Dendritic cell treated with granulocyte-macrophage colony-stimulating factor and Interleukin-4, amounts not matched to agents 40 ng/mL and 50 ng/mL, for 4 days (primary cell): ENCODE results near the gene CTNND2.

Source experiments
- H3K27ac Mint-ChIP-seq: one replicate; pipeline ENCODE4 v1.8.0; 2022; ENCODE audit warnings: mild to moderate bottlenecking, mixed read lengths
- H3K27me3 Mint-ChIP-seq: one replicate; pipeline ENCODE4 v1.8.0; 2022; ENCODE audit warnings: mild to moderate bottlenecking, mixed read lengths
- H3K36me3 Mint-ChIP-seq: one replicate; pipeline ENCODE4 v1.8.0; 2022; ENCODE audit warnings: low read depth, mixed read lengths
- H3K4me1 Mint-ChIP-seq: one replicate; pipeline ENCODE4 v1.8.0; 2022; ENCODE audit warnings: low read depth, mixed read lengths
- H3K4me3 Mint-ChIP-seq: one replicate; pipeline ENCODE4 v1.8.0; 2022; ENCODE audit warnings: mild to moderate bottlenecking, moderate library complexity, mixed read lengths
- H3K9me3 Mint-ChIP-seq: one replicate; pipeline ENCODE4 v1.8.0; 2022; ENCODE audit warnings: mixed read lengths
- intact Hi-C: fragments of 100-400 bp; cut with micrococcal nuclease; formaldehyde crosslinking; loops from one replicate; pipeline ENCODE4 v1.15.0; 2022

Gene CTNND2

GRCh38 chr5:11153670-11154382, 750.4 kb downstream of the CTNND2 start:
- no peaks in the 10 kb centered on the region for H3K9me3 Mint-ChIP-seq
- no peak overlapping the region for H3K27ac Mint-ChIP-seq
- intact Hi-C loops, result no loop called here
- no peaks in the 10 kb centered on the region for H3K36me3 Mint-ChIP-seq
- no peaks in the 10 kb centered on the region for H3K27me3 Mint-ChIP-seq
- H3K4me1 Mint-ChIP-seq, result no peaks in the 10 kb centered on the region
- no peak overlapping the region for H3K4me3 Mint-ChIP-seq

GRCh38 chr5:11152368-11152767, 751.9 kb downstream of the CTNND2 start:
- H3K9me3 Mint-ChIP-seq, result no peaks in the 10 kb centered on the region
- no peaks in the 10 kb centered on the region for H3K36me3 Mint-ChIP-seq
- no peaks in the 10 kb centered on the region for H3K27me3 Mint-ChIP-seq
- intact Hi-C loops, result no loop called here
- H3K4me1 Mint-ChIP-seq, result no peaks in the 10 kb centered on the region
- H3K27ac Mint-ChIP-seq, result no peak overlapping the region
- H3K4me3 Mint-ChIP-seq, result no peak overlapping the region

DNA sequence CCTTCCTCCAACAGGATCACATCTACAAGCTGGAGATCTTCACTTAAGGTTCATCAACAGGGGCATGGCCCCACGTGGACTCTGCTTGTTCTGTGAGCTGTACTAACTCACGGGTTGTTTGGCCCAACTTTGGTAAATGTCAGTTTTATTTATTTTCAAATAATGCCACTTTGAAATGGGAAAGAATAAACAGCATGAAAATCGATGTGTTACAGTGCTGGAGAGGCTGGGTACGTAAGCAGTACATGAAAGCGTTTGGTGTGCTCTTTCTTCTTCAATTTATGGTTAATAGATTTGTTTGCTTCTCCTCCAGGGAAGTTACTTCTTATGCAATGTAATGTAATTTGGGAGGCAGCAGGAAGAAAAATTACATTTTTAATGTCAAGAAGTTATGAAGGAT, 753.3 kb downstream of the CTNND2 start:
- no peaks in the 10 kb centered on the region for H3K27me3 Mint-ChIP-seq
- no peaks in the 10 kb centered on the region for H3K9me3 Mint-ChIP-seq
- H3K4me3 Mint-ChIP-seq, result no peak overlapping the region
- H3K27ac Mint-ChIP-seq, result no peak overlapping the region
- intact Hi-C loops, result no loop called here
- no peaks in the 10 kb centered on the region for H3K36me3 Mint-ChIP-seq
- H3K4me1 Mint-ChIP-seq, result no peaks in the 10 kb centered on the region

DNA sequence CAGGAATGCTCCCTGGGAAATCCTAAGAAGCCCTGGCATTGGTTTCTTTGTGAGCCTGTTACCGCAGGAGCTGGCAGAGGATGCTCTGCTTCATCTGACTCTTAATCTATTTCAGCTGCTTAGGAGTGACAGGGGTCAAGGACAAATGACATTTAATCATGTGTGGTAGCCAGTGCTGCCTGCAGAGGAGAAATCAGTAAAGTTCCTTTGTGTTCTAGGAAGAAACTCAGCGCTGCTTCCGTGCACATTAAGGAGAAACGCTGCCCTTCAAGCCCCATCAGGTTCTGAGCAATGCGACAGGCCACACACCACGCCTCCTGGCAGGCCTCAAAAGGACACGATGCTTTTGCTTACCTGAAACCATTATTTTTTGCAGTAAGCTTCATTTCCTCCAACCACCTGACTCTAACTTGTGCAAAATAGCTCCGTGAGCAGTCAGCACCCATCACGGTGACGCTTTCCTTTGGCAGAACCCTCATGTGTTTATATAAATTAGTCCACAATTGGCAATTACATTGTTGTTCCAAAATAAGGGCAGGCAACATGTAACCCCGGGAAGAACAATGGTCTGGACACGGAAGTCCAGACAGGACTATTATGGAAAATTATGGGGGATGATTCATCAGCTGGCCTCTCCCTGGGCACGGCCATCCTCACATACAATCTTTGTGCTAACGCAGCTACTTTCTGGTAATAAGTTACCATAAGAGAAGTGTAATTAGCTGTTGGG, 755.3 kb downstream of the CTNND2 start:
- H3K9me3 Mint-ChIP-seq, result no peaks in the 10 kb centered on the region
- intact Hi-C loops, result no loop called here
- H3K4me1 Mint-ChIP-seq, result no peaks in the 10 kb centered on the region
- H3K27ac Mint-ChIP-seq, result no peak overlapping the region
- H3K27me3 Mint-ChIP-seq, result no peaks in the 10 kb centered on the region
- H3K36me3 Mint-ChIP-seq, result no peaks in the 10 kb centered on the region
- H3K4me3 Mint-ChIP-seq, result no peak overlapping the region

GRCh38 chr5:11146171-11146570, 758.1 kb downstream of the CTNND2 start:
- Mint-ChIP-seq H3K36me3 (no peaks in the 10 kb centered on the region), H3K27me3 (no peaks in the 10 kb centered on the region), H3K4me1 (no peaks in the 10 kb centered on the region), H3K9me3 (no peaks in the 10 kb centered on the region), H3K4me3 (no peak overlapping the region), H3K27ac (no peak overlapping the region)
- intact Hi-C loops, result no loop called here

- no peaks in the 10 kb centered on the region for H3K27me3 Mint-ChIP-seq
- no peak overlapping the region for H3K27ac Mint-ChIP-seq
- no peaks in the 10 kb centered on the region for H3K4me1 Mint-ChIP-seq
- H3K4me3 Mint-ChIP-seq, result no peak overlapping the region
- no peaks in the 10 kb centered on the region for H3K36me3 Mint-ChIP-seq
- intact Hi-C loops, result no loop called here
- no peaks in the 10 kb centered on the region for H3K9me3 Mint-ChIP-seq
These were observed 760.6 kb downstream of the CTNND2 start for GRCh38 chr5:11143456-11144267.

DNA sequence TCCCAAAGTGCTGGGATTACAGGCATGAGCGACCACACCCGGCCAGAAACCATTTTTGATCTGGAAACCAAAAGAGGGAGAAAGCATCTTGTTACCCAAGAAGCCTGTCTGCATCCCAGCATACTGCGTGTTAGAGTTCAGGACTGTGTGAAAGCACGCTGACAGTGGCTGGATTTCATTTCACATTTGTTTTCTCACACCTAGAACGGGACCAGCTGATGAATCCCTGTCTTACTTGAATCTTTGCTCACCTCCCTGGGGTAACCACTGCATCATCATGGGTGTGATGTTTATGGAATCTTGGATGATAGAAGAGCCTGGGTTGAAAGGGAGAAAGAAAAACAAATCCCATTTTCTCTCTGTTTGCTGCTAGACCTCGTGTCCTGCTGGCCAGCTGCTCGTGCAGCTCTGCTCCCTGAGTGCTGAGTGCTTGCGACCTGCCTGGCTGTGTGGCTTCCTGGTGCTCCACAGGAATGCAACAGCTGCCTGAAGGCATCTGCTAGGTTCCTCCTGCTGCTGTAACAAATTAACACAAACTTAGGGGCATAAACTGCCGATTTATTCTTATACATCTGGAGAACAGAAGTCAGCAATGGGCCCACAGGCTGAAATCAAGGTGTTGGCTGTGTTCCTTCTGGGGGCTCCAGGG, 764.9 kb downstream of the CTNND2 start:
- Mint-ChIP-seq H3K9me3 (no peaks in the 10 kb centered on the region), H3K27me3 (no peaks in the 10 kb centered on the region), H3K4me1 (no peaks in the 10 kb centered on the region), H3K36me3 (no peaks in the 10 kb centered on the region), H3K4me3 (no peak overlapping the region), H3K27ac (no peak overlapping the region)
- intact Hi-C loops, result no loop called here

- H3K9me3 Mint-ChIP-seq, result no peaks in the 10 kb centered on the region
- no peak overlapping the region for H3K4me3 Mint-ChIP-seq
- H3K36me3 Mint-ChIP-seq, result no peaks in the 10 kb centered on the region
- intact Hi-C loops, result no loop called here
- no peaks in the 10 kb centered on the region for H3K4me1 Mint-ChIP-seq
- no peak overlapping the region for H3K27ac Mint-ChIP-seq
- H3K27me3 Mint-ChIP-seq, result peaks cover 3% of the 10 kb centered on the region
These were observed 774.1 kb downstream of the CTNND2 start for GRCh38 chr5:11130131-11130530.

GRCh38 chr5:11128021-11128420, 776.2 kb downstream of the CTNND2 start:
- Mint-ChIP-seq H3K27me3 (peaks cover 1% of the 10 kb centered on the region), H3K36me3 (no peaks in the 10 kb centered on the region), H3K4me1 (no peaks in the 10 kb centered on the region), H3K4me3 (no peak overlapping the region), H3K27ac (no peak overlapping the region), H3K9me3 (no peaks in the 10 kb centered on the region)
- intact Hi-C loops, result no loop called here

- intact Hi-C loops, result no loop called here
- no peak overlapping the region for H3K27ac Mint-ChIP-seq
- no peaks in the 10 kb centered on the region for H3K36me3 Mint-ChIP-seq
- peaks cover 1% of the 10 kb centered on the region for H3K27me3 Mint-ChIP-seq
- H3K9me3 Mint-ChIP-seq, result no peaks in the 10 kb centered on the region
- H3K4me3 Mint-ChIP-seq, result no peak overlapping the region
- no peaks in the 10 kb centered on the region for H3K4me1 Mint-ChIP-seq
These were observed 777.4 kb downstream of the CTNND2 start for GRCh38 chr5:11126844-11127243.

- no peaks in the 10 kb centered on the region for H3K36me3 Mint-ChIP-seq
- H3K27me3 Mint-ChIP-seq, result no peaks in the 10 kb centered on the region
- no peak overlapping the region for H3K4me3 Mint-ChIP-seq
- no peak overlapping the region for H3K27ac Mint-ChIP-seq
- H3K9me3 Mint-ChIP-seq, result no peaks in the 10 kb centered on the region
- no peaks in the 10 kb centered on the region for H3K4me1 Mint-ChIP-seq
- intact Hi-C loops, result no loop called here
These were observed 782.4 kb downstream of the CTNND2 start for GRCh38 chr5:11121885-11122284.

- Mint-ChIP-seq H3K27ac (no peak overlapping the region), H3K36me3 (no peaks in the 10 kb centered on the region), H3K9me3 (no peaks in the 10 kb centered on the region), H3K4me3 (no peak overlapping the region), H3K27me3 (no peaks in the 10 kb centered on the region), H3K4me1 (no peaks in the 10 kb centered on the region)
- intact Hi-C loops, result no loop called here
These were observed 794.1 kb downstream of the CTNND2 start for GRCh38 chr5:11110128-11110527.

GRCh38 chr5:11105696-11106095, 798.5 kb downstream of the CTNND2 start:
- H3K4me3 Mint-ChIP-seq, result no peak overlapping the region
- no peaks in the 10 kb centered on the region for H3K4me1 Mint-ChIP-seq
- no peaks in the 10 kb centered on the region for H3K36me3 Mint-ChIP-seq
- no peaks in the 10 kb centered on the region for H3K9me3 Mint-ChIP-seq
- H3K27me3 Mint-ChIP-seq, result no peaks in the 10 kb centered on the region
- H3K27ac Mint-ChIP-seq, result no peak overlapping the region
- intact Hi-C loops, result no loop called here

DNA sequence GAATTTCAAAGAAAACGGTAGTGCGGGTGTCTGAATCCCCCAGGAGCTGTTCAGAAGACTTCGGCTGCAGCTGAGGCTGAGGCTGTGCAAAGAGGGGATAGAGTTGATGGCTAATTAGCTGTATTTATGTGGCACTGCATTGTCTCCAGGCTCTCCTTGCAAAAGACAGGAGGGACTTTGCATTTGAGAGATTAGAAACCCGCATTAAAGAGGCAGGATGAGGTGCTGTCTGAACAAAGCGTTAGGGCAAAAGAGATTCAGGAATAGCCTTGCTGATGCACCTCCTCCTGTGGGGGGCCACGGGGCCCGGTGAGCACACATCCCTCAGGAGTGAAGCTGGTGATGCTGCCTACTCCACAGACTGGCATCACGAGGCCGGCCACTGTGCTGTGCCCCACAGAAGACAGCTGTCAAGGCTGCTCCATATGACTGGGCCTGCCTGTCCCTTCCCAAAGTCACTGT, 799.6 kb downstream of the CTNND2 start:
- Mint-ChIP-seq H3K4me1 (no peaks in the 10 kb centered on the region), H3K27ac (no peak overlapping the region), H3K27me3 (no peaks in the 10 kb centered on the region), H3K4me3 (no peak overlapping the region), H3K9me3 (no peaks in the 10 kb centered on the region), H3K36me3 (no peaks in the 10 kb centered on the region)
- intact Hi-C loops, result no loop called here
